ENCODE results near the gene SGCD.

SGCD gene

GRCh38 chr5:156435101-156435500 lies 108.1 kb downstream of the SGCD start:
- CTCF ChIA-PET, result no interaction called here
- DNase-seq (ENCODE audit: low spot score), result no peak
- no peak overlapping the region for H3K27ac ChIP-seq
- TF ChIP-seq CTCF (conservative IDR thresholded peaks at IDR 0.05; ENCODE audit: low read depth), result no peak
- POLR2A ChIA-PET (ENCODE audit: low non-redundant PET), result no interaction called here

- no peak overlapping the region for H3K27ac ChIP-seq
- no peak for TF ChIP-seq CTCF (conservative IDR thresholded peaks at IDR 0.05; ENCODE audit: low read depth)
- DNase-seq (ENCODE audit: low spot score), result no peak
- CTCF ChIA-PET, result interaction anchor here (0.6 kb wide), 1 partner anchor 930 kb away, joined by 4 read pairs; no protein-coding TSS in a partner anchor
- POLR2A ChIA-PET (ENCODE audit: low non-redundant PET), result no interaction called here
These were observed 111.1 kb downstream of the SGCD start for GRCh38 chr5:156438076-156438475.

GRCh38 chr5:156444753-156445291 lies 117.9 kb downstream of the SGCD start:
- CTCF ChIA-PET, result no interaction called here
- no peak overlapping the region for H3K27ac ChIP-seq
- POLR2A ChIA-PET (ENCODE audit: low non-redundant PET), result no interaction called here
- no peak for TF ChIP-seq CTCF (conservative IDR thresholded peaks at IDR 0.05; ENCODE audit: low read depth)
- DNase-seq (ENCODE audit: low spot score), result no peak

- CTCF ChIA-PET, result no interaction called here
- POLR2A ChIA-PET (ENCODE audit: low non-redundant PET), result no interaction called here
- no peak for TF ChIP-seq CTCF (conservative IDR thresholded peaks at IDR 0.05; ENCODE audit: low read depth)
- H3K27ac ChIP-seq, result no peak overlapping the region
- no peak for DNase-seq (ENCODE audit: low spot score)
These were observed 119.6 kb downstream of the SGCD start for GRCh38 chr5:156446526-156446925.

- TF ChIP-seq CTCF (conservative IDR thresholded peaks at IDR 0.05; ENCODE audit: low read depth), result no peak
- ChIA-PET POLR2A (ENCODE audit: low non-redundant PET) (no interaction called here), CTCF (no interaction called here)
- H3K27ac ChIP-seq, result no peak overlapping the region
- DNase-seq (ENCODE audit: low spot score), result no peak
These were observed 123.8 kb downstream of the SGCD start for GRCh38 chr5:156450778-156451177.

- no peak for DNase-seq (ENCODE audit: low spot score)
- POLR2A ChIA-PET (ENCODE audit: low non-redundant PET), result no interaction called here
- no peak for TF ChIP-seq CTCF (conservative IDR thresholded peaks at IDR 0.05; ENCODE audit: low read depth)
- no peak overlapping the region for H3K27ac ChIP-seq
- CTCF ChIA-PET, result no interaction called here
These were observed 124.5 kb downstream of the SGCD start for GRCh38 chr5:156451505-156451904.

- CTCF ChIA-PET, result no interaction called here
- H3K27ac ChIP-seq, result no peak overlapping the region
- no peak for TF ChIP-seq CTCF (conservative IDR thresholded peaks at IDR 0.05; ENCODE audit: low read depth)
- POLR2A ChIA-PET (ENCODE audit: low non-redundant PET), result no interaction called here
- no peak for DNase-seq (ENCODE audit: low spot score)
These were observed 129.9 kb downstream of the SGCD start for GRCh38 chr5:156456857-156457256.

Data from RWPE1 (cell line).